ENCODE data around the gene P2RX3.
"Not testable (repeated sequence)": the region's sequence is repeated elsewhere in the genome, so short reads cannot be mapped to it uniquely, and the experiment has no call there.

The P2RX3 gene

DNA sequence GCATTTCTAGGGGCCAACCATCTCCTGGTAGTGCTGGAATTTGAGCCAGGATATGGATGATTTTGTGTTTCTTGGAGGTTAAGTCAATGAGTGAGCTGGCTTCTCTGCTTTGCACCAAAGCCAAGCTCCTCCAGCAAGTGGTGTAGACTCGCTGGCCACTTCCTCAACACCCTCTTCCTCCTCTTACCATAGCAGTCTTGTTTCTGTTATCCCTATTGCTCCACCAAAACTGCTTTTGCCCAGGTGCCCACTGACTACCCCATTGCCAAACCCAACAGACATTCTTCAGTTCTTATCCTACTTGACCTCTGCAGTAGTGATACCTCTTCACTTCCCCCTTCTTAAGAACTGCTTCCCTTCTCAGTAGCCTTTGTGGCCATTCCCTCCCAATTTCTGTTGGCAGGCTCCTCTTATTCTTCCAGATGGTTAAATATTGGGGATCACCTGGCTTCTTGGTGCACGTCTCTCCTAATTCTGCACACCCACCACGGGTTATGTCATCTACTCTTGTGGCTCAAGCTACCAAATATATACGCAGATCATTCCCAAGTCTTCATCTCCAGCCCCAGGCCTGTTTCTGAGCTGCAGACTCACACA is 59.3 kb downstream of the P2RX3 start:
- no peak for DNase-seq (ENCODE audit: low read depth, low spot score)

DNA sequence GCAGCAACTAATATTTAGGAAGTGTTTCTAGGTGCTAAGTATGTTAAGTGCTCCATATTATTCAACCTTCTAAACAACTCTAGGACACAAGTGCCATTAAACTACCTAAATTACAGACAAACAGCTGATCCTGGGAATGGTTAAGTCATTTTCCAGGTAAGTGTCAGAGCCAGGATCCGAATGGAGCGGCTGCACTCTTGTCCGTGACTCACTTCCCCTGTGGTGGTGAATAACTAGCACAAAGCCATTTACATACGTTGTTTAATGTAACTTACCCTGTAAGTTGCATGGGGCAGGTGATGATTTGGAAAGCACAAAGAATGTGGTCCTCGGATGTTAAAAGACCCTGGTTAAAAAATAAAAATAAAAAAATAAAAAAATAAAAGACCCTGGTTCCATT is 61.1 kb downstream of the P2RX3 start:
- DNase-seq (ENCODE audit: low read depth, low spot score): no peak

DNA sequence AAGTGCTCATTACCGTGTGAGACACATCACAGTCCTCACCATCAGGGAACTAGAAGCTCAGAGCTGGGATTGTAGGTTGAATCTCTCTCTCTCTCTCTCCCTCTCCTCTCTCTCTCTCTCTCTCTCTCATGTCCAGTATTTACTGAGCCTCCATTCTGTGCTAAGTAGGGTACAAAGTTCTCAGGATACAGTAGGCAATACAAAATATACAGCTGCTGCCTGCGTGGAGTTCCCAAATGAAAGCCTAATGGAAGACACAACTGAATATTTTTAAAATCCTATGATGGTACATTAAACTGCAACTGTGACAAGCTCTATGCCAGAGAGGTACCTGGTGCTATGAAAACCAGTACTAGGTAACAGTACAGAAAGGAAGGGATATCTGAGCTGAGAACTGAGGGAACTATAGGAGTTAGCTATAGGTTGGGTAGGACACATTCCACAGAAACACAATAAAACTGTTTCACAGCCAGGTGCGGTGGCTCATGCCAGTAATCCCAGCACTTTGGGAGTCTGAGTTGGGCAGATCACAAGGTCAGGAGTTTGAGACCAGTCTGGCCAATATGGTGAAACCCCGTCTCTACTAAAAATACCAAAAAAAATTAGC is 61.9 kb downstream of the P2RX3 start:
- DNase-seq (ENCODE audit: low read depth, low spot score): no peak

DNA sequence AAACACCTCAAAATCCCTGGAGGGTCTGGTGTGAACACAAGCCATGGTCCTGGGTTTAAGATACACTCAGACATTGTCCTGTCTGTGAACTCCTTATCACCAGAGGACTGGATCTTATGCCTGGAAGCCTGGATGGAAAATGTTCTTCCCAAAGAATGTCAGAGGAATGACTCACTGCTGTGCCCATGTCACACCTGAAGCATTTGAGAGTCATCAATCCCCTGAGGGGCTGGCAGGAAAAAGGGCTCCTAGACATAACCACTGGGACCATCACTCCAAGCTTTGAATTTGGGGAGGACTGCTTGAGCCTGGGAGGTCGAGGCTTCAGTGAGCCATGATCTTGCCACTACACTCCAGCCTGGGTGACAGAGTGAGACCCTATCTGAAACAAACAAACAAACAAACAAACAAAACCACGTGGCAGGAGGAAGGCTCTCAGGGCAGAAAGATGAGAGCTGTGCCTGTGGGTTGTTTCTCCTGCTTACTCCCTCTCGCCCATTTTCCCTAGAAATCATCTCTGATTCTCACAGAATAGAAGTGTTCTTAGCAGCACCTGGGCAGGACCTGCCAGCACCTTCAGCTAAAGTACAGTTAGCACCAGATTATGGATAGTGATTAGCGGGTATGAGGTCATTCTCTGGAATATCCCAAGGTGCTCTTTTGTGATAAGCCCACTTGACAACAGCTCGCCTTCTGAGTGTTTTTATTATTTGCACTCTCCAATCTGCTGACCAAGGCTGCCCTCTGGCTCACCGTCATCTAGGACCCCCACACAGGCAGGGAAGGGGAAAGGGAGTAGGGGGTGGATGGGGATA is 64.2 kb downstream of the P2RX3 start:
- DNase-seq (ENCODE audit: low read depth, low spot score): no peak

DNA sequence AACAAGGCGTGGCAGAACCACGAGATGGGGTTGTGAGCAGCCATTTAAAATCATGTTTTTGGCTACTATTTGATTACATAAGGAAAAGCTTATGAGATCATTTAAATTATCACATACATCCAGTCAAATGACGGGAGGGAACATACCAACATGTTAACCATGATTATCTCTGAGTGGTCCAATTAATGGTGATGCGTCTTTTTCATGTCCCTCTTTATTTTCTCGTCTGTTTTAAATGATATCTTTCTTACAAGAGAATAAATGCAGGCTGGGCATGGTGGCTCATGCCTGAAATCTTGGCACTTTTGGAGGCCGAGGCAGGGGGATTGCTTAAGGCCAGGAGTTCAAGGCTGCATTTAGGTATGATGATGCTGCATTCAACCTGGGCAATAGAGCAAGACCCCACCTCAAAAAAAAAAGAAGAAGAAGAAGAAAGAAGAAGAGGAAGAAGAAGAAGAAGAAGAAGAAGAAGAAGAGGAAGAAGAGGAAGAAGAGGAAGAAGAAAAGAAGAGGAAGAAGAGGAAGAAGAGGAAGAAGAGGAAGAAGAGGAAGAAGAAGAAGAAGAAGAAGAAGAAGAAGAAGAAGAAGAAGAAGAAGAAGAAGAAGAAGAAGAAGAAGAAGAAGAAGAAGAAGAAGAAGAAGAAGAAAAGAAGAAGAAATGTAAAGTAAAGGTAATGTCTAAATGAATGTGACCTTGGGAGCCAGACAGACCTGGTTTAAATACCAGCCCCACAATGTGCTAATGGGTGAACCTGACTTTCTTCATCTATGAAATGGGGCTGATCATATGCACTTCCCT is 65.0 kb downstream of the P2RX3 start:
- not testable (repeated sequence) for DNase-seq (ENCODE audit: low read depth, low spot score)

DNA sequence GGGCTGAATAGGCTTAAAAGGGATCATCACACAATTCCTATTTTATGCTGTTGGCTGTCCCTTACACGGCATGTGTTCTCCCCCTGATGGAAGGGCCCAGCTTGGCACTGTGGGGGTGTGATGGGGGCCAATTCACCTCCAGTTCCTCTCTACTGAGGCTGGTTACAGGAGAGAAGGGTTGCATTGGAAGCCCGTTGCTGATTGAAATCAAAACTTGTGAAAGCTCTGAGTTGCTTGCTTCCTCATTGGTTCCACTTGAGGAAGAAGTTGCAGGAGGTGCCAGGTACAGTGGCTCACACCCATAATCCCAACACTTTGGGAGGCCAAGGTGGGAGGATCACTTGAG is 65.6 kb downstream of the P2RX3 start:
- DNase-seq (ENCODE audit: low read depth, low spot score): no peak

DNA sequence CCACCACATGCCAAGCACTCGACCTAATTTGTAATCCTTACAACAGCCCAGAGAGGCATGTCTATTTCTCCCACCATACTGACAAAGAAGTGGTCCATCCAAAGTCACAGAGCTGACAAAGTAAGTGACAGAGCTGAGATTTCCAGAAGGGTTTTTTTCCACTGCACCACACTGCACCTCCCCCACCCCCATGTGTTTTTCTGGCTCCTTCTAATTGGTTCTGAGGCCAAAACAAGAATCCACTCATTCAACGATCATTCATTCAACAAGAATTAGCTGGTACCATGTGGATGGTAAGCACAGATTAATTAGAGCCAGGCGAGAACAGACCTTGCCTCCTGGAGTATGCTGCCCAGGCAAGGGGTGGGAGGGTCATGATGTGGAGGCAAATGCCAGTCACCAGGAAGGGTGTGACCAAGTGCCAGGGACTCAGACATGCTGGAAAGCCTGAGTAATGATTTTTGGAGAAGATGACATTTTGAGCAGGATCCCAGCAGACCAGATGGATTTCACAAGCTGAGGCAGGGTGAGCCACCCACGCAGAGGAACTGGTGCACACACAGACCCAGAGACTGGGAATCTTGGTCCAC is 67.2 kb downstream of the P2RX3 start:
- no peak for DNase-seq (ENCODE audit: low read depth, low spot score)

DNA sequence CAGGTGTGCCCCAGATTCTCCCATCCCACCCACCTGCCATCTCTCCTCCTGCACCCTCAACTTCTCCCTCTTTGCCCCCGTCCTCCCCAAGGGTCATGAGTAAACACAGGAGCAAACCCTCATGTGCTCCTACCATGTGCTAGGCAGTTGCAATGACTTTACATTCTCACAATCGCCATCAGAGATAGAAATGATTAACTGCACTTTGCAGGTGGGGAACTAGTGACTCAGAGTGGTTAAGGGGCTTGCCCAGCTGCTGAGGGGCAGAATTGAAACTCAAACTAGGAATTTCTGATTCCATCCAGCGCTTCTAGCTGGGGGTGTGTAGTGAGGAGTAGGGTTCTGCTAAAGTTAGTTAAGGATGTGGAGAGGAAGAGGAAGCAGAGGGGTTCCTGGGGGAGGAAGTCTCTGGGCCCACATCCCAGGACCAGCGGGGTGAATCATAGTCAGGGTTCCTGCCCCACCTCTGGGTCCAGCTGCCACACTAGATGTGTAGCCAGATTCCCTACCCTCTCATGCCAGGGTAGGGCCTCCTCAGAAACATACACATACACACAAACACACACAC is 68.3 kb downstream of the P2RX3 start:
- no peak for DNase-seq (ENCODE audit: low read depth, low spot score)

DNA sequence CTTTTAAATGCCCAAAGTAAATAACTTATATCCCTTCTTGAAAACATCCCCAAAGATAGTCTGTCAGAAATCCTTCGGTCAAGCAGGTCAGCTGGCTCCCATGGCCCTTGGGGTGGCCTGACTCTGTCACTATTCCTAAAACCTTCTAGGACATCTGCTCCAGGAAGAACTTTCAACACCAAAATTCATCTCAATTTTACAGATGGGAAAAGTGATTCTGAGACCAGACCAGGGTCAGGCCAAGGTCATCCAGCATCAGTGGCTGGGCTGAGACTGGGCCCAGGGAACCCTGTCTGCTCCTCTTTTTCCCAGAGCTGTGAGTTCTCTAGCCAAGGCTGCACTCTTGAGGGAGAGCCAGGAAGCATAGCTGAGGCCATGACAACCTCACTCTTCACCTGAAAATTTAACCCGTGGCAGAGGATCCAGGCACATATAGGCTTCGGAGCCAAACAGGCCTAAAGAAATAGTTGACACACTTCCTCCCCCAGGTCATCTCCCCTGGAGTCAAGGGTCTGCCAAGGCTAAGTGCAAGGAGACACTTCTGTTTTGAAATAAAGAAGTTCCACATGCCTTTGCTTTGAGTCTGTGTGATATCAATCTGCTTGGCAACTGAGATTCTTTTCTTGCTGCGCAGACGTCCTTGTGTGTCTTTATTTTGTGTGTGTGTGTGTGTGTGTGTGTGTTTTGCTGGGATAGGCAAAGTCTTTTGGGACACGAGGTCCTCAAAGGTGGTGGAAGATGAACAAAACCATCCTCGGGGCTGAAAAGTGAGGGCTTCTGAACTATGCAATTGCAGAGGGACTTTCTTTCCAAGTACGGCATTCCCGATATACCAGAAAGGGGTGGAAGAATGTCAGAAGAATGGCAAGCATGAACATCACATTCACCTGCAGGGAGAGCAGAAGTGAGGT is 69.1 kb downstream of the P2RX3 start:
- no peak for DNase-seq (ENCODE audit: low read depth, low spot score)

DNA sequence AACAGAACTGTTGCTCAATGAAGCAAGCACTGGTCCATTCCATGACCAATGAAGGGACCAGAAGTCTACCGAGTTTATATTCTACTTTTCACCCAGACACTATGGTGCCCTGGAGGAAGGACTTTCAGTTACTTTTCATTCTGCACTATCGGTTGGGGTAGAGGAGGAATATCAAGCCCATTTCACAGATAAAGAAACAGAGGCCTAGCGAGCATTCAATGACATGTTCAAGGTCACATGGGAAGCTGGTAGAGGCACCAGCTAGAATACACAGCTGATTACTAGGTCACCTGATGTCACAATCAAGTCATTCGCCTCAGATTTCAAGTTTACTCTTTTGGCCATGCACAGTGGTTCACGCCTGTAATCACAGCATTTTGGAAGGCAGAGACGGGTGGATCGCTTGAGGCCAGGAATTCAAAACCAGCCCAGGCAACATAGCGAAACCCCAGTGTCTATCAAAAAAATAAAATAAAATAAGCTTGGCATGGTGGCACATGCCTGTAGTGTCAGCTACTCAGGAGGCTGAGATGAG is 69.9 kb downstream of the P2RX3 start:
- DNase-seq (ENCODE audit: low read depth, low spot score): no peak

DNA sequence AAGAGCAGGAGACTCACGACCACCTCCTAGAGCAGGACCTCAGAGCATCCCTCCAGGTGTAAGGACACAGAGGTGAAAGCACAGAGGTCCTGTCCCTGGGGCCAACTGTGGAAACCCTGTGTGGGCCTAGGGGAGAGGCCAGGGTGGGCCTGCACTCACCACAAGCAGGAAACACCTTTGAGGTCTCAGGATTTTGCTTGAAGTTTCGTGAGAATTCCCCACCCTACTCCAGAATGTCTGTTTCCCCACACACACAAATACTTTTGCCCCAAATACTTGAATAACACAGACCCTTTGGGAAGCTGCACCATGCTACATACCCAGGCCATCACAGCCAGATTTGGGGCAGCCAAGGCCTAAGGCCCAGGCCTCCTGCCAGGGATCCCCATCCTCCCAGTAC is 70.6 kb downstream of the P2RX3 start:
- DNase-seq (ENCODE audit: low read depth, low spot score): no peak

DNA sequence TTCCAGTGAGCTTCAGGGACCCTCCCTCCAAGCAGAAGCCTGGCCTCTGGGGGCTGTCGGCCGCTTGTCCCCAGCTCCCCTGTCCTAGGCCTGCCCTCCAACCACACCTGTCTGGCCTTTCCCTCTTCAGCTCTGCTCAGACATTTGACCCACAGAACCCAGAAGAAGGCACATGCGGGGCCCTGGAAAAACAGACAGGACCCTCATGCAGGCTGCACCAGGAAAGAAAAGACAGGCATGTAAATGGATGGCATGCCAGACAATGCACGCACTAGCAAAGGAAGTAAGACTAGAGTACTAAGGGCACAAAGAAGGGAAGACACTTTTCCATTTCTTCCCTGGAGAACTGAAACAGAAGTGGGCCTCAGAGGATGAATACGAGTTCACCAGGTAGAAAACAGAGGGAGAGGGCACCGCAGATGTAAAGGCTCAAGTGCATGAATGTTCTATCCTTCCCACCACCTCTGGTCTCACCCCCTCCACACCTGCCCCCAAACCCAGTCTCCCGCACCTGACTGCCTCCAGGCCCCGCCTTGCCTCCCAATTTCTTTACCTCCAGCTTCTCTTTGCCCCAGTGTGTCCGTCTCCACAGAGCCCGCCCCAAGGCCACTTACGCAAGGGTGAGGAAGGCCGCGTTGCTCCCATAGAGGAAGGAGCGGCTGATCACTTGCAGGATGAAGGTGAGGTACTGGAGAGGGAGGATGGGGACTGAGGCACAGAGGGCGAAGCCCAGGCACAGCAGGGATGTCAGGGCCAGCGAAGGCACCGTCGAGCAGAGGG is 71.4 kb downstream of the P2RX3 start:
- no peak for DNase-seq (ENCODE audit: low read depth, low spot score)

DNA sequence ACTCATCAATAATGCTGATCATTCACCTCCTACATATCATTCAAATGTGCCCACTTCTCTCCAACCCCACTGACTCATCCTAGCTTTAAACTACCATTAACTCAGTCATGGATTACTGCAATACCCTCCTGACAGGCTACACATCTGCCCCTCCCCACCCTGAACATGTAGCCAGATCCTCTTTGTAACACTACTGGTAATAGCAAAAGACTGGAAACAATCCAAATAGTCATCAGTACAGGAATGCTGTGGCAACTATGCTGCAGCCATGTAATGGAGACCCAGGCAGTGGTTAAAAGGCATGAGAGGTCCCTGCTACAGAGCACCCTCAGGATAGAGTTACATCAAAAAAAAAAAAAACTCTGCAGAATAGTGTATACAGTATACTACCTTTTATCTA is 72.1 kb downstream of the P2RX3 start:
- no peak for DNase-seq (ENCODE audit: low read depth, low spot score)

DNA sequence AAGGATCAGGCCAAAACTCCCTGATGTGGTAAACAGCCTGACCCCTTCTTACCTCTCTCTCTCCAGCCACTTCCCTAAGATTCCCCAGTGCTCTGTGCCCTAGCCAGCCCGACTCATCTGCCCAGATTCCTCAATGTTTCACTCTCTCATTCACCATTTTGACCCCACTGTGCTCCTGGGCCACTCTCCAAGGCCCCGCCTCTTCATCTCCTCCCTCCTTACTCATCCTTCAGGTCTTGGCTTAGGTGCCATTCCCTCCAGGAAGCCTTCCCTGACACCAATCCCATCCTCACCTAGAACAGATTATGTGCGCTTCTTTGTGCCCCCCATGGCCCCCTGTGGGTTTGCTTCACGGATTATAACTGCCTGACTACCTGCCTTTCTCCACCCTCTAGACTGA is 75.5 kb downstream of the P2RX3 start:
- no peak for DNase-seq (ENCODE audit: low read depth, low spot score)

DNA sequence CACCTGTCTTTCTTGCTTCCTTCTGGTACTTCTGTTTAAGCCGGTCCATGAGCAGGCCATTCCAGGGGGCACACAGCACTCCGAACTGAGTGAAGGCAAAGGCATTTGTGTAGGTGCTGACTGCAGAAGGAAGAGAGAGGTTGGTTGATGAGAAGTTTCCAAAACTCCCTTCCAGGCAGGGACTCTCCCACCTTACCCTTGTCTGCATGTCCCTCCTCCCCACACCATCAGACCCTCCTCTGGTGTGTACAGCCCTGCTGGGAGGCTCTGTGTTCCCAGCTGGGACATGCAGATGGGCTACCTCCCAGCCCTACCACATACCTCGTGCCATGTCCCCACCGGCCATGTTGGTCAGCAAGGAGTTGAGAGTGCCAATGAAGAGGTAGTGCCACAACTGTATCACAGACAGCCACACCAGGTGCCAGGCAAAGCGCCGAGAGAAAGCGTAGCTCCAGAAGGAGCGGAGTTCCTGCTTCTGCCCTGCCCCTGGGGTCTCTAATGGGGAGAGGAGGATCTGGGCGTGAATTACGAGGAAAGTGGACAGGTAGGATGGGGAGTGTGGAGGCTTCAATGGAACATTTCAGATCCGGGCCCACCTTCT is 76.6 kb downstream of the P2RX3 start:
- no peak for DNase-seq (ENCODE audit: low read depth, low spot score)

DNA sequence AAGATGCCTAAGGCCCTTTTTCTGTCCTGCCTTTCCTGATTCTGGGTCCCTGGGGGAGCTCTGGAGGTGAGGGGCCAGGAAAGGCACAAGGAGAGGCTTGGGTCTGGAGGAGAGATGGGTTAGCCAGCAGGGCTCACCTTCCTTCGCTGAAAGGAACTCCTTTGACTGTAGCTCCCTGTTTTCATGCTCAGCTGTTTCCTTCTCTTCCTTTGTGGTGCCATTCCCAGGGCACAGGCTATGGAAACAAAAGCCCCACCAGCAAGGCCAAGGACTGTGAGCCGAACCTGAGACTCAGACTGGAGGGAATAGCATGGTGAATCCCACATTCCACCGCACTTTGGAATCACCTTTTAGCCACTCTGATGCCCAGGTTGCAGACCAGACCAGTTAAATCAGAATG is 78.3 kb downstream of the P2RX3 start:
- DNase-seq (ENCODE audit: low read depth, low spot score): no peak

DNA sequence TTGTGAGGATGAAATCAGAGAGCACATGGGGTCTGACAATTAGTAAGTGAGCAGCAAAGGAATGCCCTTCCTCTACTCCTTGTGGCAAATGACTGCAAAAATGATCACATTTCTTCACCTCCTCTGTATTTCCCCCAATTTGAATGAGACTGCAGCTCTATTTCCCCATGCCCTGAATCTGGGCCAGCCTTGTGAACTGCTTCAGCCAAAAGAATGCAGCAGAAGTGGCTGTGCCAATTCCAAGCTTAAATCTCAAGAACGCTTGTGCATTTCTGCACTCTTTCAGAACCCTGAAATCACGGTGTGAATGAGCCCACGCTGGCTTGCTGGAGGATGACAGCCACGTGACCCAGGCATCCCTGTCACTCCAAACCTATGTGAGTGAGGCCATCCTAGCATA is 78.9 kb downstream of the P2RX3 start:
- no peak for DNase-seq (ENCODE audit: low read depth, low spot score)

DNA sequence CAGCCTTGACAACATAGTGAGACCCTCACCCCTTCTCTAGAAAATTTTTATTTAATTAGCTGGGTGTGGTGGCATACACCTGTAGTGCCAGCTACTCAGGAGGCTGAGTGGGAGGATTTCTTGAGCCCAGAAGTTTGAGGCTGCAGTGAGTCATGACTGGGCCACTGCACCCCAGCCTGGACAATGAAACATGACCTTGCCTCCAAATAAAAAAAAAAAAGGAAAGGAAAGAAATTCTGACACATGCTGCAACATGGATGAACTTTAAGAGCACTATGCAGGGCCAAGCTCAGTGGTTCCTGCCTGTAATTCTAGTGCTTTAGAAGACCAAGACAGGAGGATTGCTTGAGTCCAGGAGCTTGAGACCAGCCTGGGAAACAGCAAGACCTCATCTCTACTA is 80.0 kb downstream of the P2RX3 start:
- no peak for DNase-seq (ENCODE audit: low read depth, low spot score)

DNA sequence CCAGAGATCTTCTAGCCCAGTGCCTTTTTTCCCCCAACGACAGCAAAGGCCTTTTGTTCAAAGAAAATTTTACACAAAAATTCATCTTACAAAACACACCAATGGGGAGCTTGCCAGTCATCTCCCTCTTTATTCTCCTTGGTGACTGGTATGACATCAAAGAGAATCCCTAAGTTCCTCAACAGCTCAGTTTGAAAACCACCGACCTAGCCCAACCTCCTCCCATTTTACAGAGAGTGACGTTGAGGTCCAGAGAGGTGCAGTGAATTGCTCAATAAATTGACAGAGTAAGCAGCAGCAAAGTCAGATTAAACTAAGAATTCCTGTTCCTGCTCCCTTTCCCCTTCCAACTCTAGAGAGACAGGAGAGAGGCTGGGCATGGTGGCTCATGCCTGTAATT is 81.0 kb downstream of the P2RX3 start:
- no peak for DNase-seq (ENCODE audit: low read depth, low spot score)
